ENCODE measurements around the gene ADGRV1. TPM values are rescaled to one million over a fixed set of nuclear protein-coding genes. Genes with fewer than 3 reads are reported as not detected.
"Not testable (repeated sequence)": the region's sequence is repeated elsewhere in the genome, so short reads cannot be mapped to it uniquely, and the experiment has no call there.

ADGRV1 gene
- total and polyA plus RNA-seq, 3 donors from 2014 or later, result 10.8 to 18.0 (median 12.6) TPM

DNA sequence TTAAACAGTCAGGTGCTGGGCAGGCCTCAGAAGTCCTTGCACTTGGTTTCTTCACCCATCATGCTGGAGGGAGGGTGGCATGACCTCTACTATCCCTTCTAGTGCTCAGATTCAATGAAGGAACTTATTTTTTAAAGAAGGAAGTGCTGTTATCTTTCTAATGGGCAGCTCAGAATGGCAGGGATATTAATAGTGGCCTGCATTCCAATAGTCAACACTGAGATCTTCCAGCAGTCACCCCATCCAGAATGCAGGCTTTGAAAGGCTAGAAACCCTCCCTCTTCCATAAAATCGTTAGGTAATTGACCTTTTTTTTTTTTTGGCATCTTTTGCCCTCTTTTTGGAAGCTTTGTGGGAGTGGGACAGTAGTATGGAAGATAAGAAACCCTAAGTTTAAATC, 499.6 kb downstream of the ADGRV1 start:
- DNase-seq, result no peak
- Histone ChIP-seq H3K27ac (no peak overlapping the region), H3K27me3 (no peaks in the 10 kb centered on the region), H3K4me3 (no peak overlapping the region), H3K36me3 (ENCODE audit: low read depth, missing control alignments) (no peaks in the 10 kb centered on the region), H3K9me3 (no peaks in the 10 kb centered on the region), H3K4me1 (no peaks in the 10 kb centered on the region)
- intact Hi-C loops (cut with DNase I; ENCODE audit: low total_unique reads), result no loop called here
- TF ChIP-seq POLR2A (IDR thresholded peaks at IDR 0.05), result no peak
- no peak for TF ChIP-seq CTCF (IDR thresholded peaks at IDR 0.05)
- WGBS, 2 donors, result 0 to 33% methylated on average over 1 of the region's 1 CpG

DNA sequence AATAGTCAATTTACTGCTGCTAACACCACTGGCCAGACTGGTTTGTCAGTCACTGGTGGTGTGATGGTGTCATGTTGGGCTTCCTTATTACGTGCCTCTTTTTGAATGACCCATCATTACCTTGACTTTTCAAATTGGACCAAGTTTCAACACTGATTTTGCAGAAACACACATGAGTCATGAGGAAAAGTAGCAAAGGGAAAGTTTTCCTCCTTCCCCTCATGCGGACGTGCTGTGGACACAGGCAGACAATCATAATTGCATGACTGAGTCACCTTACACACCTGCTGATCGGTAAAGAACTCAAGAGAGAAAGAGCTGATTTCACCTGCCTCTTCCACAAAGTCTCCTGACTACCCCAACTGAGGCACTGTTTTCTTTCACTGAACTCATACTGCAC, 500.0 kb downstream of the ADGRV1 start:
- DNase-seq, result no peak
- no peak overlapping the region for H3K27ac ChIP-seq
- intact Hi-C loops (cut with DNase I; ENCODE audit: low total_unique reads), result no loop called here

GRCh38 chr5:91059409-91059808, 500.8 kb downstream of the ADGRV1 start:
- H3K9me3 ChIP-seq, result no peaks in the 10 kb centered on the region
- 74 to 85% methylated on average over 1 of the region's 1 CpG for WGBS, 2 donors
- no peaks in the 10 kb centered on the region for H3K27me3 ChIP-seq
- no peak for DNase-seq
- intact Hi-C loops (cut with DNase I; ENCODE audit: low total_unique reads), result no loop called here
- H3K4me3 ChIP-seq, result no peak overlapping the region
- H3K4me1 ChIP-seq, result no peaks in the 10 kb centered on the region
- TF ChIP-seq CTCF (IDR thresholded peaks at IDR 0.05), result no peak
- TF ChIP-seq POLR2A (IDR thresholded peaks at IDR 0.05), result no peak
- H3K27ac ChIP-seq, result no peak overlapping the region
- no peaks in the 10 kb centered on the region for H3K36me3 ChIP-seq (ENCODE audit: low read depth, missing control alignments)

More for the DNA sequence above, 500.0 kb downstream of the ADGRV1 start:
- H3K27me3 ChIP-seq, result no peaks in the 10 kb centered on the region
- H3K9me3 ChIP-seq, result no peaks in the 10 kb centered on the region
- no peaks in the 10 kb centered on the region for H3K4me1 ChIP-seq
- no peak overlapping the region for H3K4me3 ChIP-seq
- TF ChIP-seq POLR2A (IDR thresholded peaks at IDR 0.05) (no peak), CTCF (IDR thresholded peaks at IDR 0.05) (no peak)
- H3K36me3 ChIP-seq (ENCODE audit: low read depth, missing control alignments), result no peaks in the 10 kb centered on the region
- WGBS, 2 donors, result 91% methylated on average over 4 of the region's 4 CpGs

GRCh38 chr5:91061094-91061493, 502.5 kb downstream of the ADGRV1 start:
- TF ChIP-seq CTCF (IDR thresholded peaks at IDR 0.05), result no peak
- no peak for TF ChIP-seq POLR2A (IDR thresholded peaks at IDR 0.05)
- H3K36me3 ChIP-seq (ENCODE audit: low read depth, missing control alignments), result no peaks in the 10 kb centered on the region
- H3K27ac ChIP-seq, result no peak overlapping the region
- no peak for DNase-seq
- 70 to 81% methylated on average over 2 of the region's 2 CpGs for WGBS, 2 donors
- H3K9me3 ChIP-seq, result no peaks in the 10 kb centered on the region
- intact Hi-C loops (cut with DNase I; ENCODE audit: low total_unique reads), result no loop called here
- no peak overlapping the region for H3K4me3 ChIP-seq
- H3K4me1 ChIP-seq, result no peaks in the 10 kb centered on the region
- no peaks in the 10 kb centered on the region for H3K27me3 ChIP-seq

DNA sequence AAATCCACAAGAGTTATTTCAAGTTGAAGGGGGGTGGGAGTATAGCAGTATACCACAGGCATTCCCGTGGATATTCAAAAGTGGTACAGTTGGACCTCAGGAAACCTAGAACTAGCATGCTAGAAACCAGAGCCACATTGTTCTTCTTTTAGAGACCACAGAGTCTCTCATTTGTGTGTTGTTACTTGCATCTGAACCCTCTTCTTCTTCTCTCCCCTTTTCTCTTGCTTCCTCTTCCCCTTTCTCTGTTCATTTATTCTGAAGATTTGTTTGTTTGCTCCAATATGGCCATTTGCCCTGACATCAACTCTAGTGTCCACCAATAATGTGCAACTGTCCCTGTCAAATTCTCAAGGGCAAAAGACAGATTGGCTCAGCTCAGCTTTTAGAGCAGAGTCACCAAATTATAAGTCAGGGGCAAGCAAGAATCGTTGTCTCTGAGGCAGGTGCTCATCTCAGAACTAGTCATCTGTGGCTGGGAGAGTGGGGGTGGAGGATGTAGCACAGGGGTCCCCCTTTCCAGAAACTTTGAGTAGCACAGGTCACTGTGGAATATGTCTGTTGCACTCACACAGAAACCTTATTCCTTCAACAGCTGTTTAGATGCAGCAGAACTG, 503.5 kb downstream of the ADGRV1 start:
- no peak for DNase-seq
- Histone ChIP-seq H3K4me1 (no peaks in the 10 kb centered on the region), H3K9me3 (no peaks in the 10 kb centered on the region), H3K4me3 (no peak overlapping the region), H3K36me3 (ENCODE audit: low read depth, missing control alignments) (no peaks in the 10 kb centered on the region), H3K27me3 (no peaks in the 10 kb centered on the region), H3K27ac (no peak overlapping the region)
- 76 to 86% methylated on average over 2 of the region's 2 CpGs for WGBS, 2 donors
- no peak for TF ChIP-seq CTCF (IDR thresholded peaks at IDR 0.05)
- no peak for TF ChIP-seq POLR2A (IDR thresholded peaks at IDR 0.05)
- intact Hi-C loops (cut with DNase I; ENCODE audit: low total_unique reads), result no loop called here

GRCh38 chr5:91063098-91063690, 504.6 kb downstream of the ADGRV1 start:
- H3K36me3 ChIP-seq (ENCODE audit: low read depth, missing control alignments); H3K27ac ChIP-seq; H3K9me3 ChIP-seq; DNase-seq; H3K4me1 ChIP-seq; intact Hi-C loops (cut with DNase I; ENCODE audit: low total_unique reads); H3K27me3 ChIP-seq; H3K4me3 ChIP-seq: not testable (repeated sequence)
- WGBS, 2 donors, result 70 to 74% methylated on average over 9 of the region's 9 CpGs
